ENCODE results near the gene CTIF. TPM values are rescaled to one million over a fixed set of nuclear protein-coding genes. Genes with fewer than 3 reads are reported as not detected.

CTIF gene
- polyA plus RNA-seq, 3 donors = 11.7 to 74.2 (median 39.8) TPM

GRCh38 chr18:48719388-48719787, 180.6 kb downstream of the CTIF start:
- H3K27ac ChIP-seq (ENCODE audit: low read depth, low read length) = no peak overlapping the region
- 83 to 99% (median 97%) methylated on average over 4 of the region's 4 CpGs for whole genome bisulfite sequencing, 3 donors

- 73 to 85% (median 76%) methylated on average over 12 of the region's 12 CpGs for WGBS, 3 donors
- no peak overlapping the region for H3K27ac ChIP-seq (ENCODE audit: low read depth, low read length)
Observed at GRCh38 chr18:48719974-48720654, 181.3 kb downstream of the CTIF start.

GRCh38 chr18:48720655-48721025, 181.8 kb downstream of the CTIF start:
- WGBS, 3 donors = 93 to 97% (median 94%) methylated on average over 6 of the region's 6 CpGs

GRCh38 chr18:48721312-48721711, 182.5 kb downstream of the CTIF start:
- WGBS, 3 donors = 69 to 77% (median 76%) methylated on average over 8 of the region's 8 CpGs
- no peak overlapping the region for H3K27ac ChIP-seq (ENCODE audit: low read depth, low read length)

More at GRCh38 chr18:48720655-48721025, 181.8 kb downstream of the CTIF start:
- H3K27ac ChIP-seq (ENCODE audit: low read depth, low read length) = no peak overlapping the region

- WGBS, 3 donors = 94 to 97% (median 95%) methylated on average over 5 of the region's 5 CpGs
Observed at GRCh38 chr18:48723016-48723415, 184.2 kb downstream of the CTIF start.

GRCh38 chr18:48723837-48724236, 185.0 kb downstream of the CTIF start:
- WGBS, 3 donors = 94% methylated on average over 2 of the region's 2 CpGs
- no peak overlapping the region for H3K27ac ChIP-seq (ENCODE audit: low read depth, low read length)

More at GRCh38 chr18:48723016-48723415, 184.2 kb downstream of the CTIF start:
- H3K27ac ChIP-seq (ENCODE audit: low read depth, low read length) = no peak overlapping the region

GRCh38 chr18:48724442-48724841, 185.6 kb downstream of the CTIF start:
- 94 to 98% (median 97%) methylated on average over 4 of the region's 4 CpGs for WGBS, 3 donors
- H3K27ac ChIP-seq (ENCODE audit: low read depth, low read length) = no peak overlapping the region

- 87 to 91% (median 88%) methylated on average over 5 of the region's 5 CpGs for WGBS, 3 donors
- no peak overlapping the region for H3K27ac ChIP-seq (ENCODE audit: low read depth, low read length)
Observed at GRCh38 chr18:48724939-48725338, 186.1 kb downstream of the CTIF start.

- WGBS, 3 donors = 77 to 89% (median 88%) methylated on average over 3 of the region's 3 CpGs
- H3K27ac ChIP-seq (ENCODE audit: low read depth, low read length) = no peak overlapping the region
Observed at GRCh38 chr18:48725562-48725961, 186.7 kb downstream of the CTIF start.

- WGBS, 3 donors = 69 to 90% (median 73%) methylated on average over 2 of the region's 2 CpGs
- no peak overlapping the region for H3K27ac ChIP-seq (ENCODE audit: low read depth, low read length)
Observed at GRCh38 chr18:48727681-48728080, 188.8 kb downstream of the CTIF start.

GRCh38 chr18:48728204-48728833, 189.5 kb downstream of the CTIF start:
- no peak overlapping the region for H3K27ac ChIP-seq (ENCODE audit: low read depth, low read length)
- 51 to 86% (median 65%) methylated on average over 6 of the region's 6 CpGs for WGBS, 3 donors

GRCh38 chr18:48729404-48729803, 190.6 kb downstream of the CTIF start:
- no peak overlapping the region for H3K27ac ChIP-seq (ENCODE audit: low read depth, low read length)
- WGBS, 3 donors = 86 to 89% (median 89%) methylated on average over 8 of the region's 8 CpGs

- no peak overlapping the region for H3K27ac ChIP-seq (ENCODE audit: low read depth, low read length)
- WGBS, 3 donors = 83 to 92% (median 89%) methylated on average over 11 to 12 of the region's 12 CpGs
Observed at GRCh38 chr18:48730010-48730409, 191.2 kb downstream of the CTIF start.

- no peak overlapping the region for H3K27ac ChIP-seq (ENCODE audit: low read depth, low read length)
- WGBS, 3 donors = 90 to 91% (median 90%) methylated on average over 11 of the region's 11 CpGs
Observed at GRCh38 chr18:48732767-48733424, 194.1 kb downstream of the CTIF start.

- no peak overlapping the region for H3K27ac ChIP-seq (ENCODE audit: low read depth, low read length)
- 57 to 78% (median 60%) methylated on average over 10 of the region's 10 CpGs for WGBS, 3 donors
Observed at GRCh38 chr18:48733643-48734253, 194.9 kb downstream of the CTIF start.

GRCh38 chr18:48734460-48734859, 195.6 kb downstream of the CTIF start:
- WGBS, 3 donors = 93 to 97% (median 96%) methylated on average over 5 of the region's 5 CpGs
- H3K27ac ChIP-seq (ENCODE audit: low read depth, low read length) = no peak overlapping the region

- 59 to 79% (median 66%) methylated on average over 8 of the region's 8 CpGs for WGBS, 3 donors
- H3K27ac ChIP-seq (ENCODE audit: low read depth, low read length) = no peak overlapping the region
Observed at GRCh38 chr18:48735080-48735676, 196.3 kb downstream of the CTIF start.

GRCh38 chr18:48735681-48736255, 196.9 kb downstream of the CTIF start:
- WGBS, 3 donors = 90 to 92% (median 90%) methylated on average over 14 of the region's 14 CpGs

More at GRCh38 chr18:48735681-48736255, 196.9 kb downstream of the CTIF start:
- no peak overlapping the region for H3K27ac ChIP-seq (ENCODE audit: low read depth, low read length)

Measured in adipose tissue (tissue), 3 donors.